Measurements from ENCODE around the gene TMEM87B.

The TMEM87B gene

GRCh38 chr2:112089375-112089774 is 34.3 kb downstream of the TMEM87B start:
- TF ChIP-seq CTCF (IDR thresholded peaks at IDR 0.05; ENCODE audit: low read depth, low read length) = no peak
- DNase-seq (ENCODE audit: low read depth in 2 of 2) = no peak
- H3K4me3 ChIP-seq (replicated peaks in 1 of 2; ENCODE audit: low read depth in 2 of 2, low read length in 2 of 2) = no peak overlapping the region

- no peak overlapping the region for H3K4me3 ChIP-seq (replicated peaks in 1 of 2; ENCODE audit: low read depth in 2 of 2, low read length in 2 of 2)
- DNase-seq (ENCODE audit: low read depth in 2 of 2) = peak; percentile 75 to 80
- no peak for TF ChIP-seq CTCF (IDR thresholded peaks at IDR 0.05; ENCODE audit: low read depth, low read length)
Measured at GRCh38 chr2:112092286-112093041, 37.4 kb downstream of the TMEM87B start.

GRCh38 chr2:112093216-112093615 is 38.1 kb downstream of the TMEM87B start:
- peak in 1 of 2 donors; percentile 17 for DNase-seq (ENCODE audit: low read depth in 2 of 2)

GRCh38 chr2:112095681-112096080 is 40.6 kb downstream of the TMEM87B start:
- no peak for DNase-seq (ENCODE audit: low read depth in 2 of 2)
- TF ChIP-seq CTCF (IDR thresholded peaks at IDR 0.05; ENCODE audit: low read depth, low read length) = no peak
- H3K4me3 ChIP-seq (replicated peaks in 1 of 2; ENCODE audit: low read depth in 2 of 2, low read length in 2 of 2) = no peak overlapping the region

More at GRCh38 chr2:112093216-112093615, 38.1 kb downstream of the TMEM87B start:
- no peak overlapping the region for H3K4me3 ChIP-seq (replicated peaks in 1 of 2; ENCODE audit: low read depth in 2 of 2, low read length in 2 of 2)
- TF ChIP-seq CTCF (IDR thresholded peaks at IDR 0.05; ENCODE audit: low read depth, low read length) = no peak

- no peak for TF ChIP-seq CTCF (IDR thresholded peaks at IDR 0.05; ENCODE audit: low read depth, low read length)
- no peak for DNase-seq (ENCODE audit: low read depth in 2 of 2)
- no peak overlapping the region for H3K4me3 ChIP-seq (replicated peaks in 1 of 2; ENCODE audit: low read depth in 2 of 2, low read length in 2 of 2)
Measured at GRCh38 chr2:112096098-112096497, 41.0 kb downstream of the TMEM87B start.

GRCh38 chr2:112108178-112108832 is 53.2 kb downstream of the TMEM87B start:
- peak in 1 of 2 donors; percentile 37 for DNase-seq (ENCODE audit: low read depth in 2 of 2)
- no peak overlapping the region for H3K4me3 ChIP-seq (replicated peaks in 1 of 2; ENCODE audit: low read depth in 2 of 2, low read length in 2 of 2)
- no peak for TF ChIP-seq CTCF (IDR thresholded peaks at IDR 0.05; ENCODE audit: low read depth, low read length)

Data from cardiac fibroblast (primary cell).